Measurements from ENCODE around the gene MAP4K4. TPM values are rescaled to one million over a fixed set of nuclear protein-coding genes. Genes with fewer than 3 reads are reported as not detected.

The MAP4K4 gene
- total and polyA plus RNA-seq, 7 experiments from 2014 or later = 13.6 to 138 (median 121) TPM

GRCh38 chr2:101733257-101733993, 35.9 kb downstream of the MAP4K4 start:
- ATAC-seq (no peak), DNase-seq (no peak)
- intact Hi-C loops (cut with micrococcal nuclease) = loop anchor here (5.0 kb wide), 1 partner anchor 36 kb away; the partner anchor contains the start of gene MAP4K4 (in 2 of the 2)
- POLR2A ChIA-PET = interaction anchor here (0.5 to 1.6 kb wide), 5 partner anchors 11 to 421 kb away, joined by 3 to 6 read pairs (median 4); no protein-coding TSS in a partner anchor
- H3K4me1 ChIP-seq (ENCODE audit: control insufficient read depth in 2 of 2, insufficient read depth in 2 of 2, low read length in 2 of 2) = peaks cover 49 to 74% of the 10 kb centered on the region in 2 donors
- H3K9me3 ChIP-seq (ENCODE audit: control insufficient read depth in 2 of 3, low read length in 3 of 3) = no peaks in the 10 kb centered on the region
- H3K9me3 Mint-ChIP-seq = no peaks in the 10 kb centered on the region
- H3K4me1 Mint-ChIP-seq = peaks cover 71 to 92% (median 87%) of the 10 kb centered on the region in 7 donors
- H3K27me3 ChIP-seq (ENCODE audit: control insufficient read depth in 2 of 2, insufficient read depth in 2 of 2, low read length in 2 of 2) = no peaks in the 10 kb centered on the region
- H3K27me3 Mint-ChIP-seq = no peaks in the 10 kb centered on the region
- H3K36me3 Mint-ChIP-seq = peaks cover 0 to 4% (median 0%) of the 10 kb centered on the region in 5 donors
- no peak overlapping the region for H3K27ac ChIP-seq (ENCODE audit: low read depth, low read length)
- CTCF ChIA-PET = interaction anchor here (0.9 to 1.4 kb wide), 3 partner anchors 11 to 80 kb away, joined by 3 read pairs; no protein-coding TSS in a partner anchor
- H3K4me3 ChIP-seq (ENCODE audit: low read length) = no peak overlapping the region
- H3K36me3 ChIP-seq (ENCODE audit: control insufficient read depth in 2 of 3, insufficient read depth in 3 of 3, low read length in 3 of 3) = peaks cover 0 to 3% (median 0%) of the 10 kb centered on the region in 3 experiments
- H3K4me3 Mint-ChIP-seq = peak overlapping the region in 8 of 10 donors; percentile 4 to 70 (median 38)
- H3K27ac Mint-ChIP-seq = peak overlapping the region in 8 of 9 donors; percentile 4 to 90 (median 62)

GRCh38 chr2:101734505-101735165, 37.1 kb downstream of the MAP4K4 start:
- DNase-seq = no peak
- H3K9me3 Mint-ChIP-seq = no peaks in the 10 kb centered on the region
- H3K36me3 Mint-ChIP-seq = peaks cover 0 to 7% (median 0%) of the 10 kb centered on the region in 5 donors
- ChIA-PET CTCF (interaction anchor here (1.4 kb wide), 1 partner anchor 13 kb away, joined by 3 read pairs; no protein-coding TSS in a partner anchor), POLR2A (interaction anchor here (0.5 kb wide), 1 partner anchor 423 kb away, joined by 4 read pairs; no protein-coding TSS in a partner anchor)
- peaks cover 52 to 65% of the 10 kb centered on the region in 2 donors for H3K4me1 ChIP-seq (ENCODE audit: control insufficient read depth in 2 of 2, insufficient read depth in 2 of 2, low read length in 2 of 2)
- no peak for ATAC-seq
- no peaks in the 10 kb centered on the region for H3K27me3 ChIP-seq (ENCODE audit: control insufficient read depth in 2 of 2, insufficient read depth in 2 of 2, low read length in 2 of 2)
- H3K4me3 Mint-ChIP-seq = peak overlapping the region in 7 of 10 donors; percentile 5 to 62 (median 34)
- no peaks in the 10 kb centered on the region for H3K9me3 ChIP-seq (ENCODE audit: control insufficient read depth in 2 of 3, low read length in 3 of 3)
- H3K27me3 Mint-ChIP-seq = no peaks in the 10 kb centered on the region
- no peak overlapping the region for H3K4me3 ChIP-seq (ENCODE audit: low read length)
- H3K36me3 ChIP-seq (ENCODE audit: control insufficient read depth in 2 of 3, insufficient read depth in 3 of 3, low read length in 3 of 3) = peaks cover 0 to 3% (median 0%) of the 10 kb centered on the region in 3 experiments
- H3K27ac ChIP-seq (ENCODE audit: low read depth, low read length) = no peak overlapping the region
- intact Hi-C loops (cut with micrococcal nuclease) = loop anchor here (5.0 kb wide), 1 partner anchor 37 kb away; the partner anchor contains the start of gene MAP4K4 (in 2 of the 2)
- H3K4me1 Mint-ChIP-seq = peaks cover 67 to 92% (median 87%) of the 10 kb centered on the region in 7 donors
- H3K27ac Mint-ChIP-seq = peak overlapping the region in 7 of 9 donors; percentile 1 to 79 (median 55)

GRCh38 chr2:101735166-101735533, 37.6 kb downstream of the MAP4K4 start:
- Mint-ChIP-seq H3K36me3 (peaks cover 0 to 7% (median 0%) of the 10 kb centered on the region in 5 donors), H3K9me3 (no peaks in the 10 kb centered on the region), H3K4me1 (peaks cover 63 to 90% (median 85%) of the 10 kb centered on the region in 7 donors), H3K4me3 (peak overlapping the region in 5 of 10 donors; percentile 4 to 60 (median 57)), H3K27ac (peak overlapping the region in 7 of 9 donors; percentile 11 to 66 (median 53)), H3K27me3 (no peaks in the 10 kb centered on the region)
- Histone ChIP-seq H3K36me3 (ENCODE audit: control insufficient read depth in 2 of 3, insufficient read depth in 3 of 3, low read length in 3 of 3) (peaks cover 0 to 3% (median 0%) of the 10 kb centered on the region in 3 experiments), H3K4me1 (ENCODE audit: control insufficient read depth in 2 of 2, insufficient read depth in 2 of 2, low read length in 2 of 2) (peaks cover 47 to 60% of the 10 kb centered on the region in 2 donors), H3K27me3 (ENCODE audit: control insufficient read depth in 2 of 2, insufficient read depth in 2 of 2, low read length in 2 of 2) (no peaks in the 10 kb centered on the region), H3K4me3 (ENCODE audit: low read length) (no peak overlapping the region), H3K27ac (ENCODE audit: low read depth, low read length) (no peak overlapping the region), H3K9me3 (ENCODE audit: control insufficient read depth in 2 of 3, low read length in 3 of 3) (no peaks in the 10 kb centered on the region)
- ChIA-PET CTCF (no interaction called here), POLR2A (interaction anchor here (1.3 kb wide), 1 partner anchor 12 kb away, joined by 3 read pairs; no protein-coding TSS in a partner anchor)
- ATAC-seq = no peak
- intact Hi-C loops (cut with micrococcal nuclease) = no loop called here
- DNase-seq = no peak

GRCh38 chr2:101736233-101736632, 38.7 kb downstream of the MAP4K4 start:
- no peak overlapping the region for H3K27ac ChIP-seq (ENCODE audit: low read depth, low read length)
- H3K4me1 ChIP-seq (ENCODE audit: control insufficient read depth in 2 of 2, insufficient read depth in 2 of 2, low read length in 2 of 2) = peaks cover 43 to 56% of the 10 kb centered on the region in 2 donors
- Mint-ChIP-seq H3K4me1 (peaks cover 60 to 94% (median 86%) of the 10 kb centered on the region in 7 donors), H3K36me3 (peaks cover 0 to 7% (median 0%) of the 10 kb centered on the region in 5 donors), H3K4me3 (peak overlapping the region in 7 of 10 donors; percentile 8 to 60 (median 34)), H3K27me3 (no peaks in the 10 kb centered on the region), H3K9me3 (no peaks in the 10 kb centered on the region), H3K27ac (peak overlapping the region in 8 of 9 donors; percentile 11 to 89 (median 61))
- no peak overlapping the region for H3K4me3 ChIP-seq (ENCODE audit: low read length)
- H3K36me3 ChIP-seq (ENCODE audit: control insufficient read depth in 2 of 3, insufficient read depth in 3 of 3, low read length in 3 of 3) = peaks cover 0 to 3% (median 0%) of the 10 kb centered on the region in 3 experiments
- H3K9me3 ChIP-seq (ENCODE audit: control insufficient read depth in 2 of 3, low read length in 3 of 3) = no peaks in the 10 kb centered on the region
- ATAC-seq = peak; percentile 25
- no peak for DNase-seq
- POLR2A ChIA-PET = interaction anchor here (0.9 to 1.3 kb wide), 2 partner anchors 9 to 13 kb away, joined by 3 to 4 read pairs; no protein-coding TSS in a partner anchor
- CTCF ChIA-PET = no interaction called here
- no peaks in the 10 kb centered on the region for H3K27me3 ChIP-seq (ENCODE audit: control insufficient read depth in 2 of 2, insufficient read depth in 2 of 2, low read length in 2 of 2)
- intact Hi-C loops (cut with micrococcal nuclease) = loop anchor here in 1 of 2 donors (2.0 kb wide), 1 partner anchor 17 kb away; no protein-coding TSS in a partner anchor

GRCh38 chr2:101736861-101737291, 39.4 kb downstream of the MAP4K4 start:
- H3K9me3 Mint-ChIP-seq = no peaks in the 10 kb centered on the region
- CTCF ChIA-PET = no interaction called here
- DNase-seq (no peak), ATAC-seq (peak; percentile 64)
- peaks cover 0 to 7% (median 0%) of the 10 kb centered on the region in 5 donors for H3K36me3 Mint-ChIP-seq
- H3K4me3 Mint-ChIP-seq = peak overlapping the region in 7 of 10 donors; percentile 1 to 60 (median 17)
- no peak overlapping the region for H3K4me3 ChIP-seq (ENCODE audit: low read length)
- POLR2A ChIA-PET = no interaction called here
- H3K36me3 ChIP-seq (ENCODE audit: control insufficient read depth in 2 of 3, insufficient read depth in 3 of 3, low read length in 3 of 3) = peaks cover 0 to 3% (median 0%) of the 10 kb centered on the region in 3 experiments
- peaks cover 60 to 98% (median 93%) of the 10 kb centered on the region in 7 donors for H3K4me1 Mint-ChIP-seq
- no peak overlapping the region for H3K27ac ChIP-seq (ENCODE audit: low read depth, low read length)
- H3K9me3 ChIP-seq (ENCODE audit: control insufficient read depth in 2 of 3, low read length in 3 of 3) = no peaks in the 10 kb centered on the region
- H3K4me1 ChIP-seq (ENCODE audit: control insufficient read depth in 2 of 2, insufficient read depth in 2 of 2, low read length in 2 of 2) = peaks cover 43 to 59% of the 10 kb centered on the region in 2 donors
- no peaks in the 10 kb centered on the region for H3K27me3 ChIP-seq (ENCODE audit: control insufficient read depth in 2 of 2, insufficient read depth in 2 of 2, low read length in 2 of 2)
- no peaks in the 10 kb centered on the region for H3K27me3 Mint-ChIP-seq
- intact Hi-C loops (cut with micrococcal nuclease) = loop anchor here in 1 of 2 donors (2.0 kb wide), 1 partner anchor 16 kb away; no protein-coding TSS in a partner anchor
- peak overlapping the region; percentile 3 to 89 (median 56) for H3K27ac Mint-ChIP-seq
